PFSK-1 (cell line): ENCODE data around the gene MSRB1.

Experiments
- POLR2AphosphoS5 ChIP-seq: IDR thresholded peaks from 2 replicates; pipeline ENCODE4 v1.6.1; 2012; ENCODE audit warnings: low read depth, mild to moderate bottlenecking, control low read depth, low read length, moderate library complexity
- TAF1 ChIP-seq: IDR thresholded peaks from 2 replicates; pipeline ENCODE4 v1.6.1; 2012; ENCODE audit warnings: low read length, control low read depth, borderline replicate concordance; ENCODE audit not compliant: insufficient read depth
- TF ChIP-seq, protein P1 (sequence below), 2 experiments: IDR thresholded peaks; 2 replicates each; pipeline versions ENCODE4 v1.6.1 to v1.8.0; 2011 to 2012; ENCODE audit warnings: low read depth in 2 of 2, low read length in 2 of 2, control low read depth in 1 of 2, inconsistent platforms in 1 of 2, mild to moderate bottlenecking in 1 of 2, moderate library complexity in 1 of 2; ENCODE audit not compliant: insufficient read depth in 1 of 2

DNA sequence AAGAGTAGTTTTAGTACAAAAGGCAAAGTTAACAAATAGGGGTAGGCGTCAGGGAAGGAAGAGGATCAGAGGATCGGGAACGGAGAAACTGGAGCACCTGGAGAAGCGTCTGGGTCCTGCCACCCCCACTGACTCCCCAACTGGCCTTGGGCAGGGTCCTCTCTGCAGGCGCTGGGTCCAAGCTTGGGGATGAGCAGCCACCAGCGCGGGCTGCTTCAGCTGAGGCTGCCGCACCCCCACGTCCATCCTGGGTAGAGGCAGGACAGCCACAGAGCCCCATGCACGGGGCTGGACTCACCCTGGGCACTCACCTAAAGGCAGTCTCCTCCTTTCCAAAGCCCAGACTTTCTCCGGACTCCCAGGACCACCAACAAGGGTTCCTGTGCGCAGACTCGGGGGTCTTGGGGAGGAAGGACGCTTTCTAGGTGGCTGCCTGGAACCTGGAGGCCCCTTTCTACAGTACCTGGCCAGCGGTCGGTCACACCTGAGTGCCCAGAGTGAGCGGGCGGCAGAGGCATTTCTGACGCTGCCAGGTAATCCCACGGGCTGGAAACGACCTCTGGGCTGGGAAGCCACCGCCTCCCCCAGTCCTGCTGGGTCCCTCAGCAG, 25.8 kb downstream of the MSRB1 start:
- no peak for TF ChIP-seq POLR2AphosphoS5
- TF ChIP-seq, protein P1, sequence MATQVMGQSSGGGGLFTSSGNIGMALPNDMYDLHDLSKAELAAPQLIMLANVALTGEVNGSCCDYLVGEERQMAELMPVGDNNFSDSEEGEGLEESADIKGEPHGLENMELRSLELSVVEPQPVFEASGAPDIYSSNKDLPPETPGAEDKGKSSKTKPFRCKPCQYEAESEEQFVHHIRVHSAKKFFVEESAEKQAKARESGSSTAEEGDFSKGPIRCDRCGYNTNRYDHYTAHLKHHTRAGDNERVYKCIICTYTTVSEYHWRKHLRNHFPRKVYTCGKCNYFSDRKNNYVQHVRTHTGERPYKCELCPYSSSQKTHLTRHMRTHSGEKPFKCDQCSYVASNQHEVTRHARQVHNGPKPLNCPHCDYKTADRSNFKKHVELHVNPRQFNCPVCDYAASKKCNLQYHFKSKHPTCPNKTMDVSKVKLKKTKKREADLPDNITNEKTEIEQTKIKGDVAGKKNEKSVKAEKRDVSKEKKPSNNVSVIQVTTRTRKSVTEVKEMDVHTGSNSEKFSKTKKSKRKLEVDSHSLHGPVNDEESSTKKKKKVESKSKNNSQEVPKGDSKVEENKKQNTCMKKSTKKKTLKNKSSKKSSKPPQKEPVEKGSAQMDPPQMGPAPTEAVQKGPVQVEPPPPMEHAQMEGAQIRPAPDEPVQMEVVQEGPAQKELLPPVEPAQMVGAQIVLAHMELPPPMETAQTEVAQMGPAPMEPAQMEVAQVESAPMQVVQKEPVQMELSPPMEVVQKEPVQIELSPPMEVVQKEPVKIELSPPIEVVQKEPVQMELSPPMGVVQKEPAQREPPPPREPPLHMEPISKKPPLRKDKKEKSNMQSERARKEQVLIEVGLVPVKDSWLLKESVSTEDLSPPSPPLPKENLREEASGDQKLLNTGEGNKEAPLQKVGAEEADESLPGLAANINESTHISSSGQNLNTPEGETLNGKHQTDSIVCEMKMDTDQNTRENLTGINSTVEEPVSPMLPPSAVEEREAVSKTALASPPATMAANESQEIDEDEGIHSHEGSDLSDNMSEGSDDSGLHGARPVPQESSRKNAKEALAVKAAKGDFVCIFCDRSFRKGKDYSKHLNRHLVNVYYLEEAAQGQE (IDR thresholded peaks at IDR 0.05; ENCODE audit: insufficient read depth in 1 of 2, low read depth in 2 of 2, low read length in 2 of 2), result no peak
- TF ChIP-seq TAF1, result no peak
